GM20431 (cell line): ENCODE results near the gene RTN4.
"Not testable (repeated sequence)": the region's sequence is repeated elsewhere in the genome, so short reads cannot be mapped to it uniquely, and the experiment has no call there.

ENCODE experiments used
- in situ Hi-C: fragments of 300-500 bp; cut with MseI, MboI; formaldehyde crosslinking; loops from one replicate; pipeline ENCODE4 v1.15.0; 2020; ENCODE audit warnings: low sequenced_read_pairs; ENCODE audit not compliant: unreplicated experiment

Gene RTN4, protein sequence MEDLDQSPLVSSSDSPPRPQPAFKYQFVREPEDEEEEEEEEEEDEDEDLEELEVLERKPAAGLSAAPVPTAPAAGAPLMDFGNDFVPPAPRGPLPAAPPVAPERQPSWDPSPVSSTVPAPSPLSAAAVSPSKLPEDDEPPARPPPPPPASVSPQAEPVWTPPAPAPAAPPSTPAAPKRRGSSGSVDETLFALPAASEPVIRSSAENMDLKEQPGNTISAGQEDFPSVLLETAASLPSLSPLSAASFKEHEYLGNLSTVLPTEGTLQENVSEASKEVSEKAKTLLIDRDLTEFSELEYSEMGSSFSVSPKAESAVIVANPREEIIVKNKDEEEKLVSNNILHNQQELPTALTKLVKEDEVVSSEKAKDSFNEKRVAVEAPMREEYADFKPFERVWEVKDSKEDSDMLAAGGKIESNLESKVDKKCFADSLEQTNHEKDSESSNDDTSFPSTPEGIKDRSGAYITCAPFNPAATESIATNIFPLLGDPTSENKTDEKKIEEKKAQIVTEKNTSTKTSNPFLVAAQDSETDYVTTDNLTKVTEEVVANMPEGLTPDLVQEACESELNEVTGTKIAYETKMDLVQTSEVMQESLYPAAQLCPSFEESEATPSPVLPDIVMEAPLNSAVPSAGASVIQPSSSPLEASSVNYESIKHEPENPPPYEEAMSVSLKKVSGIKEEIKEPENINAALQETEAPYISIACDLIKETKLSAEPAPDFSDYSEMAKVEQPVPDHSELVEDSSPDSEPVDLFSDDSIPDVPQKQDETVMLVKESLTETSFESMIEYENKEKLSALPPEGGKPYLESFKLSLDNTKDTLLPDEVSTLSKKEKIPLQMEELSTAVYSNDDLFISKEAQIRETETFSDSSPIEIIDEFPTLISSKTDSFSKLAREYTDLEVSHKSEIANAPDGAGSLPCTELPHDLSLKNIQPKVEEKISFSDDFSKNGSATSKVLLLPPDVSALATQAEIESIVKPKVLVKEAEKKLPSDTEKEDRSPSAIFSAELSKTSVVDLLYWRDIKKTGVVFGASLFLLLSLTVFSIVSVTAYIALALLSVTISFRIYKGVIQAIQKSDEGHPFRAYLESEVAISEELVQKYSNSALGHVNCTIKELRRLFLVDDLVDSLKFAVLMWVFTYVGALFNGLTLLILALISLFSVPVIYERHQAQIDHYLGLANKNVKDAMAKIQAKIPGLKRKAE

DNA sequence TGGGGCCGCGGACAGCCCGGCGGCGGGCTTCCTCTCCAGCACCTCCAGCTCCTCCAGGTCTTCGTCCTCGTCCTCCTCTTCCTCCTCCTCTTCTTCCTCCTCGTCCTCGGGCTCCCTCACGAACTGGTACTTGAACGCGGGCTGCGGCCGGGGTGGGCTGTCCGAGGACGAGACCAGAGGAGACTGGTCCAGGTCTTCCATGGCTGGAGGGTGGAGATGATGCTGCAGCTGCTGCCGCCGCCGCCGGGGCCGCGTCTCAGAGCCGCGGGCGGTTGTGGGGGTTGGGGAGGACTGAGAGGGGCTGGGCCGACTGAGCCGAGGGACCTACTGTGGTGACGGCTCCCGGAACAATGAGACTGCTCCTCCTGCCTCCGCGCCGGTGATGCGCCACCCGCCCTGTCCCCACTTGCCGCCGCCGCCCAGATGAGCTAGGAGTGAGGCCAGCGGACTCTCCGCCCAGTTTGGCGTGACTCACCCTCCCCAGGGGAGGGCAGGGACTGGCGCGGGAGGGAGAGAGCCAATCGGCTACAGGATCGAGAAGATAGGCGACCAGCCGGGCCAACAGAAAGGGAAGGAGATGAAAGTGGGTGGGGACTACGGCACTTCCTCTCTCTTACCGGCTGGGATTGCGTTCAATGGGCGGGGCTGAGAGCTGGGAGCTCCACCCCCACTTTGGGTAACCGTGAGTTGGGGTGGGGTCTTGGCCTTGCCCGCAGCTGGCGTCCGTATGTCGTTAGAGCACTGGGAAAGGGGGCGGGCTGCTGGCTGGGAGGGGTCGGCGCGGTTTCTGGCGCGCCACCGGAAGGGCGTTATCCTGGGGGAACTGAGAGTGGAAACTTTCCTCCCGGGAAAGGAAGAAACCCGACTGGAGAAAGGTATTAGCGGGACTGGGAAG is at the start of gene RTN4:
Gene RTN4, minus strand, starts transcription at position 352 of the 895 bp plus-strand sequence. Its CDS starts 151 bp downstream, at position 201.
- in situ Hi-C loops: no loop called here

DNA sequence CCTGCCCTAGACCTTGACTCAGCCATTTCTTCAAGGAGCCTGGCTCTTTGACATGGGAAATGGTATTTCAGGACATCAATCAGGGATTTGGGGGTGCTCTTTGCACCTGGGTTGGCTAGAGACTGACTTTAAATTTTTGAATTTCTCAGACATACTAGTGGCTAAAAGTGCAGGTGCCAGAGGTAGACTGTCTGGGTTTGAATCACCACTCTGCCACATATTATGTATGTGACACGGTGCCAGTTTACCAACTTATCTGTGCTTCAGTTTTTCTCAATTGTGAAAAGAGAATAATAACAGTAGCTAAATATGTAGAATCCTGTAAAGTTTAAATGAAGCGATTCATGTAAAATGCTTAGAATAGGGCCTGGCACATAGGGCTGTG is 49.2 kb upstream of the RTN4 start:
- in situ Hi-C loops: no loop called here

DNA sequence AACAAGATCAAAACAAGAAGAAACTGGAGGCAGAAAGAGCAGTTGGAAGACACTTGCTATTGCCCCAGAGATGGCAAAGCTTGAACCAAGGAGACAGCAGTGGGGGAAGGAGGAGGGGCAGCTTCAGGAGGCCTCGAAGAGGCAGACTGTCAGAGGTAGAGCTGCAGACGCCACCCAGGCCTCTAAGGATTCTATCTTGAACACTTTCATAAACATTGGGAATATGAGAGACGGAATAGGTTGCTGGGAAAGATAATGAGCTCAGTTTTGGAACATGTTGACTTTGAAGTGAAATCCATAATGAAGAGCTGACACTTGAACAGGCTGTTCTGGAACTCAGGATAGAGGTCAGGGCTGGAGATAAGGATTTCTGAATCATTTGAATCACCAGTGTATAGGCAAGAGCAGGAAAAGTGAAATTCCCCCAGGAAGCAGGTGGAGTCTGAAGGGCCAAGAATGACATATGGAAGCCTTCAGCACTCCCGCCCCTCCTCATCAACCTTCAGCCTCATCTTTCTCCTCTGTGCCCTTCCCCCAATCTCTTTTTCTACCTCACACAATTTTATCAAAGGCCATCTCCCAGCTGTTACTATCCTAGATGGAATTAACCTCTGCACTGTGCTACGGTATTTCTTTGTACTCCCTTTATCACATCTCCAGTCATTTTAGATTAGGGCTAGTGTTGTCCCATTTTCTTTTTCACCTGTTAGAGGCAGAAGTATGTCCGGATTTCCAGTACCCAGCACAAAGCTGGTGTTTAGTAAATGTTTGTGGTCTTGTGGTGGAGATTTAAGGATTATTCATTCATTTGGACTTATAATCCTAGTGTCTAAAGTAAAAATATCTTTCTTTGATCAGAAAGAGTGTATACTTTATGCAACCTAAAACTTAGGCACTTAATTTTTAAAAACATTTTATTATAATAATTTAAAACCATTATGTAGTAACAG is 47.5 kb upstream of the RTN4 start:
- in situ Hi-C loops: no loop called here

DNA sequence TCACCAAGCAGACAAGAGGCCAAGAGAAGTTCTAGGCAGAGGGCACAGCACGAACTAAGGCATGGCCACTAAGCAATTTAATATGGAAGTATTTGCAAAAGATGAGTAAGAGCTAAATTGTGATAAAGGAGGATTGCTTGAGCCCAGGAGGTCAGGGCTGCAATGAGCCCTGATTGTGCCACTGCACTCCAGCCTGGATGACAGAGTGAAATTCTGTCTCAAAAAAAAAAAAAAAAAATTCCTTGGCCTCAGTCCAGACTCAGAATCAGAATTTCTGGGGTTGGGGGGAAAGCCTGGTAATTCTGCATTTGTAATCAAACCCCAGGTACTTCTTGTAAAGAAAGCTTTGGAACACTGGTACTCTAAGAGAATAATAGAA is 46.8 kb upstream of the RTN4 start:
- in situ Hi-C loops: no loop called here

DNA sequence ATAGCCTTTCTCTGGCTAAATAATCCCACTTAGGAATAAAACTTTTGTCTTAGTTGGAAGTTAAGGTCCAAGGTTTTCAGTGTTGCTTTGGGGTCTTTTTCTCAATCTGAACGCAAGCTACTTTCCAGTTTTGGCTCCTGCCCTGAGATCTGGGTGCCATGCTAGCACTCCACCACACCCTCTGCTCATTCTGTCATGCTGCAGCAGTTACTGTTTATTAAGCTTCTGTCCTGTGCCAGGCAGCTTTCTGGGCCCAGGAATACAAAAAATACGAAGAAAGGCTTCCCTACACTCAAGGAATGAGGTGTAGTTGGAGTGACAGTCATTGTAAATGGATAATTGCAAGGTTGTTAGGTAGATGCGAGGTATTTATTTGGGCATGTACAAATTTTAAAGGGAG is 46.3 kb upstream of the RTN4 start:
- in situ Hi-C loops: no loop called here

DNA sequence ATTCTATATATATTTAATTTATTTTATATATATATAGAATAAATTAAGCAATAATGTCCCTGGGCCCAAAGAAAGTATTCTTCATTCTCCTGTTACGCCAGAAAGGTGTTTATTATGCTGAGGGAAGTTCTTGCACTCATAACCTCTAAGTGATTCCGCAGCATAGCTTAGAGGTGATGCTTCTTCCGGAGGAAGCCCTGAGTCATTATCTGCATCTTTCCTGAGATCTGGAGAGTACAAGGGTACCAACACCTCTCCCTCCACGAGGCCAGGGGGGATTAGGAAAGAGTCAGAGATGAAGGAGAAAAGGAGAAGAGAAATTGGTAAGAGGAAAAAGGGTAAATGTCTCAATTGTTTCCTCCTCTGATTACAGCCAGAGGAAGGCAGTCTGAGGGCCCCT is 43.1 kb upstream of the RTN4 start:
- in situ Hi-C loops: no loop called here

DNA sequence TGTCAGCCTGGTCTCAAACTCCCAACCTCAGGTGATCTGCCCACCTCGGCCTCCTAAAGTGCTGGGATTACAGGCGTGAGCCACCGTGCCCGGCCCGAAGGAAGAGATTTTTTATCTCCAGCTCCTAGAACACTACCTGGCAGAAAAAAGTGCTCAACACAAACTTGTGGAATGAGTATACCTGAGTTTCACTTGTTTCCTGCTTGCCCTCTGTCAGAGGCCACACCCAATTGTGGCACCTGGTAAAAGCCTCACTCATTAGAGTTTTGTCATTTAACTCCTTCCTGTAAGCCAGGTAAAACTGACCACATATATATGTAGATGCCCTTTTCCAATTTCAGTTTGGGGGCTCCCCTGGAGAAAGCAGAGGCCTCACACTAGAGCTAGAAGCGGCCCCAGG is 42.2 kb upstream of the RTN4 start:
- in situ Hi-C loops: no loop called here

DNA sequence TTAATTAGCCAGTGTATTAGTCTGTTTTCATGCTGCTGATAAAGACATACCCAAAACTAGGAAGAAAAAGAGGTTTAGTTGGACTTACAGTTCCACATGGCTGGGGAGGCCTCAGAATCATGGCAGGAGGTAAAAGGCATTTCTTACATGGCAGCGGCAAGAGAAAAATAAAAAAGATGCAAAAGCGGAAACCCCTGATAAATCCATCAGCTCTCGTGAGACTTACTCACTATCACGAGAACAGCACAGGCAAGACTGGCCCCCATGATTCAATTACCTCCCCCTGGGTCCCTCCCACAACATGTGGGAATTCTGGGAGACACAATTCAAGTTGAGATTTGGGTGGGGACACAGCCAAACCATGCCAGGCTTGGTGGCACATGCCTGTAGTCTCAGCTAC is 41.4 kb upstream of the RTN4 start:
- in situ Hi-C loops: not testable (repeated sequence)

DNA sequence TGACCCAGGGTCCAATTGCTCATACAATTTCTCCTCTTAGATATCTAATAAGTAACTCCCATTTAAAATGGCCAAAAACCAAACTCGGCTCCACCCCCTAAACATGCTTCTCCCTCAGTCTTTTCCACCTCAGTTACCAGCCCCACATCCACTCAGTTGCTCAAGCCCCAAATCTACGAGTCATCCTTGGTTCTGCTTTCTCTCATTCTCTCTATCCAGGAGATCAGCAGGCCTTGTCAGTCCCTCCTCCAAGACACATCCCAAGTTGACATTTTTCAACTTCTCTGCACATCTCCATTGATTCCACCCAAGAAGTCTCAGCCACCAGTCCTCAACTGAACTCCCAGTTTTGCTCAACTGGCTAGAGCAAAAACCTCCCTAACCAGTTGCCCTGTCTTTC is 40.5 kb upstream of the RTN4 start:
- in situ Hi-C loops: no loop called here

DNA sequence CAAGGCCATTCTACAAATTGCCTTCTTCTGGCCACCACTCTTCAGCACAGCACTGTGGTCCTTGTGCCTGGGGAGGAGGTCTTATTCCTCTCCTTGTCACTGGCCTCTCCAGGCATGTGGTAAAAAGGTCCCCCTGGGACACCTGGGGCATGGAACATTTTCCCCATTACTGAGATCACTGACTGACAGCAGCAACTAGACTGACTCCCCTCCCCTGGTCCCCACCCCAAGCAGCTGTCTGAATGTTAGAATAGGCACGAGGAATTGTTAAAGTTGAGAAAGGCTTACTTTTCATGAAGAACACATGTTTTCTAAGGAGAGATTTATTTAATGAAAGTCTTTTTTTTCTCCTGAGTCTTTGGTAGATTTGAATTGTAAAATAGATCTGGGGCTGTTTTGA is 39.5 kb upstream of the RTN4 start:
- in situ Hi-C loops: no loop called here

DNA sequence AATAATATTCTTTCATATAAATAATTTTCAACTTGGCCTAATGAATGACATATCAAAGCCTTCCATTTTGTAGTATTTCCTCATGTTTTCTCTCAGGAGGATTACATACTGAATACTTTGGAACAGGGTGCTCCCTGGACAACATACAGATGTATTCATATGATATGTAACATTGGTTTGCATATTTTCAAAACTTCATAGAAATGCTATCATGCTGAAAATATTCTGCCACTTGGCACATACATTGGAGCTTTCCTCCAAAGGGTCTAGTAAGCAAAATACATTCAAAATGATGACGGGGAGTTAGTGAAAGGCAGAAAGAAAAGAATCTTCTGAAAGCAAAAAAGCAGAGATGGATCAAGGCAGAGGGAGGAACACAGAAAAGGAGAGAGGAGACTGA is 38.1 kb upstream of the RTN4 start:
- in situ Hi-C loops: no loop called here

DNA sequence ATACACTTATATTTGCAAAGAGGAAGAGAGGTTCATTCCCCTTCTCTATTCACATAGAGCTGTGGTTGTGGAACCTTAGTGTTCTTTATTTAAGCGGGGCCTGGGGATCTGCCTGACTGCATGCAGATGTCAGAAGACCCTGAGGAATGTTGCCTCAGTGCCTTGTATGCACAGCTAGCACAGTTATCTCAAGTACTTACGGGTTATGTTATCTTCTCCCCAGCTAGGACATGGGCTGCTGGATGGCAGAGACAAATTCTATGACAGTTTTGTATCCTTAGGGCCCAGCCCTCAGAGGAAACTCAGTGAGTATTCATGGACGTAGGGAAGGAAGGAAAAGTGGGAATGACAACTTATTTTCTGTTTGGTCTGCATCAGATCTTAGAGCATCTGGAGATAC is 37.7 kb upstream of the RTN4 start:
- in situ Hi-C loops: no loop called here

DNA sequence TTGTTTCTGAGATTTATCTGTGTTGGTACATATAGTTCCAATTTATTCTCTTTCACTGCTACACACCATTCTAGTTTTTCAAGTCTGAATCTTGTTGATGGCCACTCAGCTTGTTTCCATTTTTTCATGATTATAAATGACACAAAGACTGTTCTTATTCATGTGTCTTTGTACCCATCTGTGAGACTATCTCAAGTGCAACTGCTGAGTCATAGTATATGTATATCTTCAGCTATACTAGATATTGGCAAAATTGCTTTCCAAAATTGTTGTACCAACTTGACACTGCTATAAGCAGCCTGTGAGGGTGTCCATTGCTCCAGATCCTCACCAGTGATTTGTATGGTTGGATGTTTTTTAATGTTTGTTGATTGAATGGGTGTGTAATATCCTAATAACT is 37.2 kb upstream of the RTN4 start:
- in situ Hi-C loops: no loop called here

DNA sequence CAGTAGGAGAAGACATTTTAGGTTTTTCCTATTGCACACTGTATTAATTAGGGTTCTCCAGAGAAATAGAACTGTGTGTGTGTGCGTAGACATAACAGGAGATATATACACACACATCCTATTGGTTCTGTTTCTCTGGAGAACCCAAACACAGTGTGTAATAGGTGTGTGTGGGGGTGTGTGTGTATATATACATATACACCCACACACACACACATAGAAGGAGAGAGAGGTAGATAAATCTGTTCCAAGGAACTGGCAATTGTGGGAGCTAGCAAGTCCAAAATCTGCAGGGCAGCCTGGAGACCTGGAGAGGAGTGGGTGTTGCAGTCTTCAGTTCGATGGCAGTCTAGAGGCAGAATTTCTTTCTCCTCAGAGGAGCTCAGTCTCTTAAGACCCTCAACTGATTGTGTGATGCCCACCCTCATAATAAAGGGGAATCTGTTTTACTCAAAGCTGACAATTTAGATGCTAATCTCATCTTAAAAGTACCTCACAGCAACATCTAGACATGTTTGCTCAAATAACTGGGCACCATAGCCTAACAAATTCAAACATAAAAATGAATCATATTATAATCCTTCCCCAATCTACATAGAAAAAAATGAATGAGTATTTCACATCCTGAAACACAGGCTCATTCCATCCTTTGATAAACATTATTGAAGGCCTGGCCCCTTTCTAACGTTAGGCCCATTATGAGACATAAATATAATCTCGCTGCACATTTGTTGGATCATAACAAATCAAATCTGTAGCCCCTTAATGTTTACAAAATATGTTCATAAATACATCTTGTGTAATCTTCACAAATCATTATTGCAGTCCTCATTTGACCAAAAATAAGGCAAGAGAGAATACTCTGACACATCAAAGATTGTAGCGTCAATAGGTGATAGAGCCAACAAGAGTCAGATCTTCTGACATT is 35.1 kb upstream of the RTN4 start:
- in situ Hi-C loops: no loop called here

DNA sequence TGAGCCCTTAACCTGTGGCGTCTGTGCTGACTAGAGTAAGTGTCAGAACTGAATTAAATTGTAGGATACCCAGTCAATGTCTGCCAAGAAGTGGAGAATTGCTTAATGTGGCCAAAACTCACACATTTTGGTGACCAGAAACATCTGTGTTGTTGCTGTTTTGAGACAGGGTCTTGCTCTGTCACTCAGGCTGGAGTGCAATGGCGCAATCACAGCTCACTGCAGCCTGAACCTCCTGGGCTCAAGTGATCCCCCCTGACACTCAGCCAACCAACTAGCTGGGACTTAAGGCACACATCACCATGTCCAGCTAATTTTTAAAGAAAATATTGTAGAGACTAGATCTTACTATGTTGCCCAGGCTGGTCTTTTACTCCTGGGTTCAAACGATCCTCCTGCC is 34.4 kb upstream of the RTN4 start:
- in situ Hi-C loops: no loop called here

DNA sequence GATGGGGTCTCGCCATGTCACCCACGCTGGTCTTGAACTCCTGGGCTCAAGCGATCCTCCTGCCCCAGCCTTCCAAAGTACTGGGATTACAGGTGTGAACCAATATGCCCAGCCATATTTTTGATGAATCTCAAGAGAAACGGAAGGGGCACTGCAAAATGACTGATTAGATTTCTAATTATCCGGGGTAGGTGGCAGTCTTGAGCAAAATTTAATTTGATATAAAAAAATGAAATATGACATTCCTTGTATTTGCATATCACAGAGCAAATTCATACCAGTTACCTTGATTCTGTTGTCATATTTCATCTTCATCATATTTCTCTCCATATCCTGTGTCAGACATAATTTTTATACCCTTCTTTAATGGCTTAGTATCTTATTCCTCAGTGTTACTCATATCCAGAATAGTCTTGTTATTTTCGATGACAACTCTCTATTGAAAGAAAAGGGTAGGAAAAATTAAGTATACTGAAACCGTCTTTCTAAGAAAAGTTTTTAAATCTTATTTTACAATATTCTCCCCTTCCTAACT is 30.0 kb upstream of the RTN4 start:
- in situ Hi-C loops: no loop called here

DNA sequence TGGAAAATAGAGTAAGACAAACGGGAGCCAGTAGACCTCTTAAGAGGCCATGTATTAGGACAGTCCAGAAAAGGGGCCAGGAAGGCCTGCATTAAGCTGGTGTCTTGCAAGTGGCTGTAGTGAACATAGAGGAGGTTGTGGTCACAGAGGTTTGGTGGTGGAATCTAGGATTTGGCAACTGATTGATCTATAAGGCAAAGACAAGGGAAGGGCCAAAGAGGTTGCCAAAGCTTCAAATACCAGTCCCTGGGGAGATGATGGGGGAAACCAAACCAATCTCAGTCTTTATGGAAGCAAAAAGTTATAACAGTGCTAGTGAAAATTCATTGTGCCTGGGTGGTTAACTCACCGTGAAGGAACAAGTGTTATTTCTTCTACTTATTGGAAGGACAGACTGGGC is 28.7 kb upstream of the RTN4 start:
- in situ Hi-C loops: no loop called here
